ENCODE results near the gene NUDT14. TPM values are rescaled to one million over a fixed set of nuclear protein-coding genes. Genes with fewer than 3 reads are reported as not detected.

Gene NUDT14
- total and polyA plus RNA-seq, 2 experiments from 2014 or later, result 14.8 to 38.4 TPM

- Histone ChIP-seq H4K20me1 (replicated peaks; ENCODE audit: insufficient read depth) (no peaks in the 10 kb centered on the region), H3K36me3 (ENCODE audit: insufficient read depth) (no peaks in the 10 kb centered on the region; the same call in 1 of the 2 replicates), H2AFZ (no peak overlapping the region), H3K27me3 (ENCODE audit: insufficient read depth) (no peaks in the 10 kb centered on the region), H3K4me2 (no peak overlapping the region), H3K79me2 (replicated peaks; ENCODE audit: insufficient read depth) (no peaks in the 10 kb centered on the region), H3K4me3 (no peak overlapping the region), H3K27ac (ENCODE audit: low read depth) (no peak overlapping the region), H3K9me2 (ENCODE audit: insufficient read depth) (no peaks in the 10 kb centered on the region), H3F3A (replicated peaks; ENCODE audit: low read depth) (no peaks in the 10 kb centered on the region), H3K4me1 (ENCODE audit: insufficient read depth) (no peaks in the 10 kb centered on the region)
- peaks cover 5% of the 10 kb centered on the region; the same call in 1 of the 3 replicates for H3K9me3 Mint-ChIP-seq
- H3K4me3 Mint-ChIP-seq, result no peak overlapping the region; the same call in 2 of the 3 replicates
- peak overlapping the region; percentile 50 for H3K27ac Mint-ChIP-seq
- H3K36me3 Mint-ChIP-seq (ENCODE audit: low read depth), result peaks cover 13% of the 10 kb centered on the region
- peaks cover 2% of the 10 kb centered on the region for H3K27me3 Mint-ChIP-seq (ENCODE audit: insufficient read depth, low read depth, poor library complexity)
- no peaks in the 10 kb centered on the region for H3K4me1 Mint-ChIP-seq
- no peak for DNase-seq (ENCODE audit: low spot score)
- no peak for ATAC-seq
- TF ChIP-seq ZNF114 (CRISPR knock-in tag; IDR thresholded peaks at IDR 0.05) (no peak), ZNF331 (CRISPR knock-in tag; IDR thresholded peaks at IDR 0.05; ENCODE audit: low read depth) (no peak), STAT1 (IDR thresholded peaks at IDR 0.05; ENCODE audit: unreplicated experiment) (no peak), NANOG (IDR thresholded peaks at IDR 0.05; ENCODE audit: borderline replicate concordance) (no peak), REST (IDR thresholded peaks at IDR 0.05; ENCODE audit: unreplicated experiment) (no peak), EZH2 (IDR thresholded peaks at IDR 0.05; ENCODE audit: low read depth, unreplicated experiment) (no peak), EZH2phosphoT487 (IDR thresholded peaks at IDR 0.05; ENCODE audit: unreplicated experiment) (no peak), JUNB (IDR thresholded peaks at IDR 0.05; ENCODE audit: unreplicated experiment) (no peak), POLR2AphosphoS5 (IDR thresholded peaks at IDR 0.05; ENCODE audit: low read depth) (no peak), ZNF462 (CRISPR knock-in tag; IDR thresholded peaks at IDR 0.05) (no peak), CREB1 (CRISPR knock-in tag; IDR thresholded peaks at IDR 0.05; ENCODE audit: low read depth) (no peak)
- TF ChIP-seq, protein P1, sequence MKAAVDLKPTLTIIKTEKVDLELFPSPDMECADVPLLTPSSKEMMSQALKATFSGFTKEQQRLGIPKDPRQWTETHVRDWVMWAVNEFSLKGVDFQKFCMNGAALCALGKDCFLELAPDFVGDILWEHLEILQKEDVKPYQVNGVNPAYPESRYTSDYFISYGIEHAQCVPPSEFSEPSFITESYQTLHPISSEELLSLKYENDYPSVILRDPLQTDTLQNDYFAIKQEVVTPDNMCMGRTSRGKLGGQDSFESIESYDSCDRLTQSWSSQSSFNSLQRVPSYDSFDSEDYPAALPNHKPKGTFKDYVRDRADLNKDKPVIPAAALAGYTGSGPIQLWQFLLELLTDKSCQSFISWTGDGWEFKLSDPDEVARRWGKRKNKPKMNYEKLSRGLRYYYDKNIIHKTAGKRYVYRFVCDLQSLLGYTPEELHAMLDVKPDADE (IDR thresholded peaks at IDR 0.05), result no peak
- TF ChIP-seq, protein P2, sequence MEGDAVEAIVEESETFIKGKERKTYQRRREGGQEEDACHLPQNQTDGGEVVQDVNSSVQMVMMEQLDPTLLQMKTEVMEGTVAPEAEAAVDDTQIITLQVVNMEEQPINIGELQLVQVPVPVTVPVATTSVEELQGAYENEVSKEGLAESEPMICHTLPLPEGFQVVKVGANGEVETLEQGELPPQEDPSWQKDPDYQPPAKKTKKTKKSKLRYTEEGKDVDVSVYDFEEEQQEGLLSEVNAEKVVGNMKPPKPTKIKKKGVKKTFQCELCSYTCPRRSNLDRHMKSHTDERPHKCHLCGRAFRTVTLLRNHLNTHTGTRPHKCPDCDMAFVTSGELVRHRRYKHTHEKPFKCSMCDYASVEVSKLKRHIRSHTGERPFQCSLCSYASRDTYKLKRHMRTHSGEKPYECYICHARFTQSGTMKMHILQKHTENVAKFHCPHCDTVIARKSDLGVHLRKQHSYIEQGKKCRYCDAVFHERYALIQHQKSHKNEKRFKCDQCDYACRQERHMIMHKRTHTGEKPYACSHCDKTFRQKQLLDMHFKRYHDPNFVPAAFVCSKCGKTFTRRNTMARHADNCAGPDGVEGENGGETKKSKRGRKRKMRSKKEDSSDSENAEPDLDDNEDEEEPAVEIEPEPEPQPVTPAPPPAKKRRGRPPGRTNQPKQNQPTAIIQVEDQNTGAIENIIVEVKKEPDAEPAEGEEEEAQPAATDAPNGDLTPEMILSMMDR (conservative IDR thresholded peaks at IDR 0.05; ENCODE audit: low read depth in 2 of 2), result no peak
Observed at GRCh38 chr14:105224845-105225570, 43.9 kb upstream of the NUDT14 start.
